Breast epithelium (tissue), 4 donors: ENCODE data around the gene UBE2L3. TPM values are rescaled to one million over a fixed set of nuclear protein-coding genes. Genes with fewer than 3 reads are reported as not detected.

Experiments
- DNase-seq, 2 donors: peaks; one replicate each; pipeline ENCODE4 v3.0.0-alpha.2; 2019; ENCODE audit warnings: low spot score in 2 of 2
- H3K27ac ChIP-seq, 2 donors: fragments of 200-600 bp; sonication (generic) in 1 of 2; one replicate each; pipeline ENCODE4 v1.5.1; 2016 to 2019; ENCODE audit warnings: mild to moderate bottlenecking in 1 of 2
- H3K27me3 ChIP-seq, 2 donors: fragments of 200-600 bp; sonication (generic) in 1 of 2; one replicate each; pipeline versions ENCODE4 v1.5.1 to v1.6.0; 2017 to 2019; ENCODE audit warnings: control low read depth in 1 of 2, mild to moderate bottlenecking in 1 of 2
- H3K36me3 ChIP-seq: fragments of 200-600 bp; one replicate; pipeline ENCODE4 v1.5.1; 2019
- H3K4me1 ChIP-seq, 2 donors: fragments of 200-600 bp; sonication (generic); one replicate each; pipeline ENCODE4 v1.5.1; 2016 to 2019; ENCODE audit warnings: control low read depth in 1 of 2
- H3K4me3 ChIP-seq, 3 donors: fragments of 200-600 bp; sonication (generic); 1 replicate in 2 of 3; 2 replicates in 1 of 3; pipeline ENCODE4 v1.5.1; 2016 to 2019; ENCODE audit warnings: mild to moderate bottlenecking in 3 of 3, moderate library complexity in 2 of 3
- H3K9me3 ChIP-seq, 2 donors: fragments of 200-600 bp; sonication (generic) in 1 of 2; one replicate each; pipeline ENCODE4 v1.5.1; 2016 to 2019; ENCODE audit warnings: control low read depth in 1 of 2
- POLR2A ChIP-seq: fragments of 450-650 bp; IDR thresholded peaks from one replicate; pipeline ENCODE4 v1.6.1; 2016; ENCODE audit warnings: antibody characterized with exemption, mild to moderate bottlenecking, moderate library complexity
- POLR2AphosphoS5 ChIP-seq, 3 donors: sonication (generic); formaldehyde crosslinking; IDR thresholded peaks; one replicate each; pipeline ENCODE4 v1.6.1; 2017; ENCODE audit warnings: antibody characterized with exemption in 3 of 3
- intact Hi-C: fragments of 100-400 bp; cut with DNase I; formaldehyde crosslinking; loops from one replicate; pipeline ENCODE4 v1.15.1; 2023; ENCODE audit warnings: low total_unique reads
- total RNA-seq, 3 donors: library from RNA; depleted of rRNA; stranded (reverse); fragments of >200 nt; gene quantifications; one replicate each; pipeline ENCODE4 v1.1.0, GENCODE V29; 2016
- TF ChIP-seq, protein P1 (sequence below), 3 donors: fragments of 450-650 bp; IDR thresholded peaks; one replicate each; pipeline ENCODE4 v1.5.1; 2016 to 2017; ENCODE audit warnings: antibody characterized with exemption in 3 of 3, mild to moderate bottlenecking in 3 of 3, moderate library complexity in 3 of 3

Gene UBE2L3
- total RNA-seq, 3 donors from 2014 or later = 34.1 to 40.8 (median 38.3) TPM

DNA sequence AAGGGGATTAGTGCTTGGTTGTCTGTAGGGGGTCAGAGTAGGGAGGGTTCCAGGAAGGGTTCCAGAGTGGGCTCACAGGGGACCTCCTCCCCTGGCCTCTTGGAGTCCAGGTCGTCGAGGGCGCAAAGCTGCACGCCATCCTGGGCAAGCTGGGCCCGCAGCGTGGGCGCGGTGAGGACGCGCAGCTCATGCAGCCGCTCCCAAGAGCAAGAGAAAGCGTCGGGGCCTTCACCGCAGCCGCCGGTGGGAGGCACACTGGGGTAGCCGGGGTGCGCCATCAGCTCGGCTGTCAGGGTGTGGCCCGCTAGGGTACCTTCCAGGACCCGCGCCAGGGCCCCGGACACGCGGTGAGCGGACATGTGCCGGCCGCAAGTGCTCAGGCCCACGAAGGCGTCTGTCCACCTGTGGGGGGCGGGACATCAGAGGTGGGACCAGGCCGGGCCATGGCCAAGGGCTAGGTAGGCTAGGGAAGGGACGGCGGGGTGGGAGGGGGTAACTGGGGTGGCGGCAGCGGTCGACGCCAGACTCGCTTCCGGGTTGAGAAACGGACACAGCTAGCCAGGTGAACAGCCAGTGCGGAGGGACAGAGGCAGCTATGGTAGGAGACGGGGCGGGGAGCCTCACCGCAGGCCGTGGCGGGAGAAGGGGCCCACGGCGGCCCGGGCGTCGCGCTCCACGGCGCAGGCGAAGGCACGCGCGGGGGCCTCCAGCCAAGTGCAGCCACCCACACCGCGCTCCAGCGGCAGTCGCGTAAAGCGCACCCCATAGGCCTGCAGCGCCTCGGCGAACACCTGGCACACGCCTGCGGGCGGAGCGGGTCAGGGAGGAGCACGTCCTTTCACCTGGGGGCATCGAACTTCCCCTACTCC, 61.1 kb downstream of the UBE2L3 start:
- no peaks in the 10 kb centered on the region for H3K9me3 ChIP-seq
- H3K4me1 ChIP-seq = peaks cover 3 to 12% of the 10 kb centered on the region in 2 donors
- peak overlapping the region; percentile 76 to 89 (median 85) for H3K4me3 ChIP-seq
- H3K27ac ChIP-seq = peak overlapping the region in 1 of 2 donors; percentile 83
- intact Hi-C loops = no loop called here
- no peaks in the 10 kb centered on the region for H3K27me3 ChIP-seq
- no peak for DNase-seq
- no peak for TF ChIP-seq POLR2AphosphoS5 (IDR thresholded peaks at IDR 0.05)
- no peak for TF ChIP-seq POLR2A
- TF ChIP-seq, protein P1, sequence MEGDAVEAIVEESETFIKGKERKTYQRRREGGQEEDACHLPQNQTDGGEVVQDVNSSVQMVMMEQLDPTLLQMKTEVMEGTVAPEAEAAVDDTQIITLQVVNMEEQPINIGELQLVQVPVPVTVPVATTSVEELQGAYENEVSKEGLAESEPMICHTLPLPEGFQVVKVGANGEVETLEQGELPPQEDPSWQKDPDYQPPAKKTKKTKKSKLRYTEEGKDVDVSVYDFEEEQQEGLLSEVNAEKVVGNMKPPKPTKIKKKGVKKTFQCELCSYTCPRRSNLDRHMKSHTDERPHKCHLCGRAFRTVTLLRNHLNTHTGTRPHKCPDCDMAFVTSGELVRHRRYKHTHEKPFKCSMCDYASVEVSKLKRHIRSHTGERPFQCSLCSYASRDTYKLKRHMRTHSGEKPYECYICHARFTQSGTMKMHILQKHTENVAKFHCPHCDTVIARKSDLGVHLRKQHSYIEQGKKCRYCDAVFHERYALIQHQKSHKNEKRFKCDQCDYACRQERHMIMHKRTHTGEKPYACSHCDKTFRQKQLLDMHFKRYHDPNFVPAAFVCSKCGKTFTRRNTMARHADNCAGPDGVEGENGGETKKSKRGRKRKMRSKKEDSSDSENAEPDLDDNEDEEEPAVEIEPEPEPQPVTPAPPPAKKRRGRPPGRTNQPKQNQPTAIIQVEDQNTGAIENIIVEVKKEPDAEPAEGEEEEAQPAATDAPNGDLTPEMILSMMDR (IDR thresholded peaks at IDR 0.05) = no peak
- no peaks in the 10 kb centered on the region for H3K36me3 ChIP-seq

DNA sequence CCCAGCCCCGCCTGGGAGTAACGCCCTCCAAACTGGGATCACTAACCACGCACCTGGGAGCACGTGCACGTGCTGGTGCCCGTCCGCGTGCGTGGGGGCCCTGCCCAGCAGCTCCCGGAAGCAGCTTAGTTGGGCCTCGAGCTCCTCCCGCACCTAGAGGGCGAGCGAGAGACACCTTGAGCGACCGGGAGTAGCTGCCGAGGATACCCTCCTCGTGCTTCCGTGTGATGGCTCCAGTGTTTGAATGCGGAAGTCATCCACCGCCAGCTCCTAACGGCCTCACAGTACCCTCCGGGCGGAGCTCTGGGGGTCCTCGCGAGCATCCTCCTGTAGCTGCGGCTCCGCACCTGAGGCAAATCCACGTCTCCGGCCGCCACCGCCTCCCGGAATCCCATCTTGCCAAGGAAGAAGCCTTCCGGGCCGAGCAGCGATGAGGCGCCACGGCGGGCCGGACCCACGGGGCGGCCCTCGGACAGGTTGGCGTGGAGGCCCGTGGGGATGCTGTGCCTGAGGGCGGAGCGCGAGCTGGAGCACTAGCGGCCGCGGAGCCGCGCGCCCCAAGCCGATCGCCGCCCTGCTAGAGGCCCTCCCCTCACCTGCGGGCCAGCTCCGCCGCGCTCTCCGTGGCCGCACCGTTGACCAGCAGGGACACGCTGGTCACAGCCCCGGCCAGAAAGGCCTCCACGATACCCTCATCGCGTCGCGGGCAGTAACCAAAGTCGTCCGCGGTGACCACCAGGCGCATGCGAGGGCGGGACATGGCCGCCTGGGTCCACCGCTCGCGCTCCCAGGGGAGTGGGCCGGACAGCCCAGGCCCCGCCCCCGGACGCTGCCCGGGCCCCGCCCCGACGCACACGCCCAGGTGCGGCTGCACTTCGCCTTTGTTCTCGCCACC, 62.0 kb downstream of the UBE2L3 start, which contains the start of gene YDJC:
Gene YDJC, minus strand, starts transcription at position 768 of the 895 bp plus-strand sequence. Its CDS starts 8 bp downstream, at position 760.
- peak within 1 kb of the TSS; percentile 76 to 89 (median 85) for H3K4me3 ChIP-seq
- DNase-seq = peak; percentile 89 to 94
- peaks cover 0 to 8% of the 10 kb centered on the region in 2 donors for H3K4me1 ChIP-seq
- no peaks in the 10 kb centered on the region for H3K9me3 ChIP-seq
- TF ChIP-seq POLR2AphosphoS5 (IDR thresholded peaks at IDR 0.05) = peak; percentile 44 to 68 (median 63)
- TF ChIP-seq, protein P1 (IDR thresholded peaks at IDR 0.05) = peak in 2 of 3 donors; percentile 84 to 85
- no peak for TF ChIP-seq POLR2A
- no peaks in the 10 kb centered on the region for H3K36me3 ChIP-seq
- H3K27me3 ChIP-seq = no peaks in the 10 kb centered on the region
- H3K27ac ChIP-seq = peak within 1 kb of the TSS; percentile 76 to 83
- intact Hi-C loops = no loop called here

DNA sequence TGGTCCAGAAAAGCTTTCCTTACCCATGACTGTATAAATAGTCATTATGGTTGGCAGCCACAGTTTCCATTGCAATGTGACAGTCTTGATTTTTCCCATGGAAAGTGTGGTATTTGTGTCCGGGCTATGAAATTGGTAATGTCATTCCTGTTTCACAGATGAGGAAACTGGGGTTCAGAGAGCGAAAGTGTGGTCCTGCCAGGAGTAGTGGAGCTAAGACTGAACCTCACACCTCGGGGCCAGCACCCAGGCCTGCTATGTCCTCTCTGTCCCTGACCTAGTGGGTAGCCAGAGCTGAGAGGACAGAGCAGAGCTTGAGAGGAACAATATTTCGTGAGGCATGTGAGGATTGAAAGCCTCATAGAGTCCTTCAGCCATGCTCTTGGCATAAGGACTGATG, 63.5 kb downstream of the UBE2L3 start:
- no peaks in the 10 kb centered on the region for H3K27me3 ChIP-seq
- H3K27ac ChIP-seq = no peak overlapping the region
- H3K4me3 ChIP-seq = no peak overlapping the region
- no peaks in the 10 kb centered on the region for H3K36me3 ChIP-seq
- intact Hi-C loops = no loop called here
- no peaks in the 10 kb centered on the region for H3K9me3 ChIP-seq
- H3K4me1 ChIP-seq = peaks cover 0 to 8% of the 10 kb centered on the region in 2 donors
- DNase-seq = no peak
- TF ChIP-seq POLR2A (no peak), POLR2AphosphoS5 (IDR thresholded peaks at IDR 0.05) (no peak)
- TF ChIP-seq, protein P1 (IDR thresholded peaks at IDR 0.05) = no peak

DNA sequence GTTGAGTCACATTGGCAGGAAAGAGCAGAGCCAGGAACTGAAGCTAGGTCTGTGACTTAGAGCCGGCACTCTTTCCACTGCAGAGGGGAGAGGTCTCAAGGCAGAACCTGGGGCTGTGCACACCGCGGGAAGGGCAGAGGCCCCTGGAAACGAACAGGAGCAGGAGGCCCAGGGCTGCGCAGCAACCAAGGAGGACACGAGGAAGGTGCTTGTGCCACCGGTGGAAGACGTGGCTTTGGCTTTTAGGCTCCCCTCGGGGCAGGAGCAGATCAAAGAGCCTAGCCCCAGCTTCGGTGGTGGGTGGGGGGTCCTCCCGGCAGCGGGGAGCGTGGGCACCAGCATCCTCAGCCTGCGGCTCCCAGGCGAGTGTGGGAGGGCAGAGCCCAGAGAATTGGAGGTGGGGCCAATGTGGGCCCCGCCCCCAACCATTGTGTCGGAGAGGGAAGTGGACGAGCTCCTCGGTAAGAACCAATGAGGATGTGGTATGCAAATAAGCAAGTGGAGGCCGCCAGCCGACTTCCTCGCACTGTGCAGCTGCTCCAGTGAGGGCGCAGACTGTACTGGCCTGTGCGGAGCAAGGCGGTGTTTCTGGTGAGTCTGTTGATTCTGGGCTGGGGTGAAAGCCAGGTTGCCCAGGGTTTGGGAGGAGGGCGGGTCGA, 64.9 kb downstream of the UBE2L3 start, which contains the start of gene CCDC116:
Gene CCDC116, plus strand, starts transcription at position 524 of the 659 bp plus-strand sequence. CDS start 422 bp downstream, outside the sequence.
- no peaks in the 10 kb centered on the region for H3K27me3 ChIP-seq
- no peaks in the 10 kb centered on the region for H3K36me3 ChIP-seq
- no peak within 1 kb of the TSS for H3K4me3 ChIP-seq
- H3K4me1 ChIP-seq = peaks cover 0 to 8% of the 10 kb centered on the region in 2 donors
- H3K9me3 ChIP-seq = no peaks in the 10 kb centered on the region
- no peak for TF ChIP-seq POLR2AphosphoS5 (IDR thresholded peaks at IDR 0.05)
- TF ChIP-seq POLR2A = no peak
- TF ChIP-seq, protein P1 (IDR thresholded peaks at IDR 0.05) = no peak
- DNase-seq = no peak
- intact Hi-C loops = no loop called here
- no peak within 1 kb of the TSS for H3K27ac ChIP-seq
